Measurements from ENCODE around the gene SERAC1.
A peak's percentile ranks its signal among the peaks of the same experiment; 100 is the strongest.
"Not testable (repeated sequence)": the region's sequence is repeated elsewhere in the genome, so short reads cannot be mapped to it uniquely, and the experiment has no call there.

Gene SERAC1

DNA sequence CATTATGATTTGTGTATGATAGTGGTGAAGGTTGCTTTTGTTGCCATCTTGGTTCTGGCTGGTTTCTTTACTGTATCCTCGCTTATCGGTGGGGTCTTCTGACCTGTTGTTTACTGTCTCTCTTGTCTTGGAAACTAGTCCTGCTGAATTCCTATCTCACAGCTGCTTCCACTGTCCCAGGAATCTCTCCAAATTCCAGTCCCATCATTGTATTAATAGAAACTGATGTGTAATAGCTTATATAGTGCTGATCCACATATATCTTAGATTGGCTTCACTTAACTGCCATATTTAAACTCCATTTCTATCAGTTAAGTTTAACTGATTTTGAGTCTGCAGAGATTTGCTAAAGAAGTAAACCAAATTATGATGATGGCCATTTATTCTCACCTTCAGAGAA, 6.0 kb upstream of the SERAC1 start:
- DNase-seq: no peak

DNA sequence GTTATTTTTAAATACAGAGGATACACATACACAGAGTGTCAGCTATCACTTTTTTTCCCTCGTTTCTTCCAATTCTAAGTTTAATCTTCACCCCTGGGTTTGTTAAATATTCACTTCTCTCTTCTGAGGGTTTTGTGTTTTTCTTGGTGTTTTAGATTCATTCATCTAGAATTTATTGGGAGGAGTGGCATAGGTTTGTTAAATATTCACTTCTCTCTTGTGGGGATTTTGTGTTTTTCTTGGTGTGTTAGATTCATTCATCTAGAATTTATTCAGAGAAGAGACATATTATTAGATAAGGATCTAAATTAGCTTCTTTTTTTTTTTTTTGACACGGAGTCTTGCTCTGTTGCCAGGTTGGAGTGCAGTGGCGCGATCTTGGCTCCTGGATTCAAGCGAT, 3.9 kb upstream of the SERAC1 start:
- no peak for DNase-seq

DNA sequence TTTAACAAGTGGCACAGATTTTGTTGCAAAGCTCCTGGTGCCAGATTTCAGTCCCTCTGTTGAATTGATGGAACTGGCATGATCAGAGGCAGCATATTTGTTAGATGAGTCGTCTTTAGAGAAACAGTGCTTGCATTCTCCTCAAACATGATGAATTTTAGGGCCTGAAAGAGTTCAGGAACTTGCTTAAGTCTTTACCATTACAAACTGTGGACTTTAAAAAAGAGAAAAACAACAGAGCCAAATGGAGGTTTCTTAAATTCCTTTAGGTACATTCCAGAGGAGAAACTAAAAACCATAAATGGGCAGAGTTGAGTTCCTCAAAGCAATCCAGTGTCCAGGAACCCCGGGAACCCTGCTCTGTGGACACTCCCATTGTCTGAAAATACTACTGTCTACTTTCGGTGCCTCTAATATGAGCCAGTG, 2.6 kb upstream of the SERAC1 start:
- no peak for DNase-seq

GRCh38 chr6:158169634-158170033, 1.6 kb upstream of the SERAC1 start:
- not testable (repeated sequence) for DNase-seq

- DNase-seq: no peak
Measured at GRCh38 chr6:158165919-158166416, 2.1 kb downstream of the SERAC1 start.

GRCh38 chr6:158164579-158165170, 3.4 kb downstream of the SERAC1 start:
- DNase-seq: no peak

DNA sequence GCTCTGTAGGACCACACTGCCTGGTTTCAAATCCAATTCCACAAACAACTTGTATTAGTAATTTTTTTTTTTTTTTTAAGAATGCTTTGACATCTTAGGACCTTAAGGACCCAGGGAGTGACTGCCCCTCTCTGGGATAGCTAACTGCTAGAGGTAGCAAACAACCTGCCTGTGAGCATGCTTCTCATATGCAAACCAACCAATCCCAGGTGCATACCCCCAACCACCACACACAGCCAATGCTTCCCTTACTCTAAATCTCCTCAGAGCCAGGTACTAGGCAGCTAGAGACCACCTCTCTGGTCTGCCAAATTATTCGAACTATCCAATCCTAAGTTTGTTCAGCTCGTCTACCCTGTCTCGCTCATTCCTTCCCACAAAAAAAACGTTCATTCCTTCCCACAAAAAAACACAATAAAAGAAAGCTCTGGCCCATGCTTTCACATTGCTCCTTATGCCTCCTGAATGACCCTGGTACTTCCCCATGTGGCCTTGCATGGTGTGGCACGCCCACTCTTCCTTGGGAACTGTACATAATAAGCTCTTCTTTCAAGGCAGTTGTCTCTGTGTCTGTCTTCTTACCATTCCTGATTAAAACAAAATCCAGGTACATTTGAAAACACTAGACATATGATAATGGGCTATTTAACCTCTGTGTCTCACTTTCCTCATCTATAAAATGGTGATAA, 6.4 kb downstream of the SERAC1 start:
- DNase-seq: no peak

DNA sequence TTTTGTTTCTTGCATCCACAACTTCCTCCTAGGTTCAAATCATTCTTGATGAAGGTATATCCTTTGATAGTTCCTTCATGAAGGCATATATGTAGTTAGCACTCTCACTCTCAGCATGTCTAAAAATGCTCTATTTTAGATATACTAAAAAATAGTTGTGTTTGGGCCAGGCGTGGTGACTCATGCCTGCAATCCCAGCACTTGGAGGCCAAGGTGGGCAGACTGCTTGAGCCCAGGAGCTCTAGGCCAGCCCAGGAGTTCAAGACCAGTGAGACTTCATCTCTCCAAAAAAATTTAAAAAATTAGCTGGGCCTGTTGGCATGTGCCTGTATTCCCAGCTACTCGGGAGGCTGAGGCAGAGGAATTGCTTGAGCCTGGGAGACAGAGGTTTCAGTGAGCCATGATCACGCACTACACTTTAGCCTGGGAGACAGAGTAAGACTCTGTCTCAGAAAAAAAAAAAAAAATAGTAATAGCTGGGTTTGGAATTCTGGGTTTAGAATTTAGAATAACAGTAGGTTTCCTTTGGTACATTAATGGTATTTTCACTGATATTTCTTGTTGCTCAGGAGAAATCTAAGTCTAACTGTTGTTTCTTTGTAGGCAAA, 7.0 kb downstream of the SERAC1 start:
- DNase-seq: no peak

DNA sequence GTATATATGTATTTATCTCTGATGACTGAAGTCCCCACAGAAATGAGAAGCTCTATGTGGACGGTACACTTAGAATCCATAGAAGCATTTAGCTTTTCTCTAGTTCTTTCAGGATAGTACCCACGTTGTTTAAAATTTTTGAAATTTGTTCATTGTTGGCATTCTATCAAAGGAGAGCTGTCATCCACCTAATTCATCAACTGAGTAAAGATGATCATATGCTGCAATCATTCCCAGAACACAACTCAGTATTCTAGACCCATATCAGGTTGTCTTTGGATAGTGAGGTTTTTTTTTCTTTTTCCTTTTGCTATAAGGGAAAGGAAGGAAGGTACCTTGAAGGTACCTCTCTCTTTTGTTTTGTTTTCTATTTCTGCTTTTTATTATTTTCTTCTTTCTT, 9.3 kb downstream of the SERAC1 start:
- no peak for DNase-seq

DNA sequence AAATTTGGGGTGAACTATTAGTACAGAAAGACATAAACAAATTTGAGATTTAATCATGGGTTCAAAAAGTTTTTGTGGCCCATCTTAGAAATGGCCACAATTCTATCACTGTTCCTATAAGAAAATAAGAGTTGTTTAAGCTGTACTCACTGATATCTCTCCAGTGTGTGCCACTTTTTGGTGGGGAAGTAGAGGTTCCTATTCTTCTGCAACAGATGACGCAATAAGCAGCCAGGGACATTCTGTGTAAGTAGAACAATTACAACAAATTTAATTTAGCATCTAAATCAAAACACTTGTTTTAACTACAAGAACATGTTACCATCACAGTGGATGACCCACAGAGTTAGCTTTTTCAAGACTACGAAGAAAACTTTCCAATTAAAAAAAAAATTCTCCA, 9.9 kb downstream of the SERAC1 start:
- no peak for DNase-seq

GRCh38 chr6:158157064-158157764, 10.8 kb downstream of the SERAC1 start:
- no peak for DNase-seq

DNA sequence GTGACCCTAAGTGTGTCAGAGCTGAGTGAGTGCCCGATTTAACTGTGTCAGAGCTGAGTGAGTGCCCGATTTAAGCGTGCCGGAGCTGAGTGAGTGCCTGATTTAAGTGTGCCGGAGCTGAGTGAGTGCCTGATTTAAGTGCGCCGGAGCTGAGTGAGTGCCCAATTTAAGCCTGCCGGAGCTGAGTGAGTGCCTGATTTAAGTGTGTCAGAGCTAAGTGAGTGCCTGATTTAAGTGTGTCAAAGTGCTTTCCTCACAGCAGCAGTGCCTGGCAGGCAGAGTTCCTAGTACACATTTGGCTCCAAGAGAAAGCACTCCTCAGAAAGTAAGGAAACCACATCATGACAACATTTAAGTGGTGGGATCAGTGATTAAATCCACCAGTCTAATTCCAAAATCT, 13.2 kb downstream of the SERAC1 start:
- DNase-seq: no peak

- DNase-seq: no peak
Measured at GRCh38 chr6:158153576-158153975, 14.5 kb downstream of the SERAC1 start.

- DNase-seq: peak; percentile 22
Measured at GRCh38 chr6:158152659-158153058, 15.4 kb downstream of the SERAC1 start.

DNA sequence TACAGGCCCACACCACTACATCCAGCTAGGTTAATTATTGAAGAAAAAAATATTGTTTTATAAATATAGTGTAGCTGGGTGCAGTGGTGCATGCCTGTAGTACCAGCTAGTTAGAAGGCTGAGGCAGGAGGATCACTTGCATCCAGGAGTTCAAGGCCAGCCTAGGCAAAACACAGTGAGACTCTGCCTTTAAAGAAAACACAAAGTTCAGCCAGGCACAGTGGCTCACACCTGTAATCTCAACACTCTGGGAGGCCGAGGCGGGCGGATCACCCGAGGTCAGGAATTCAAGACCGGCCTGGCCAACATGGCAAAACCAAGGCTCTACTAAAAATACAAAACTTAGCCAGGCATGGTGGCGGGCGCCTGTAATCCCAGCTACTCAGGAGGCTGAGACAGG, 16.0 kb downstream of the SERAC1 start:
- DNase-seq: not testable (repeated sequence)

GRCh38 chr6:158150701-158151100, 17.4 kb downstream of the SERAC1 start:
- DNase-seq: peak; percentile 50

GRCh38 chr6:158149641-158150040, 18.4 kb downstream of the SERAC1 start:
- DNase-seq: peak; percentile 80

- peak; percentile 34 for DNase-seq
Measured at GRCh38 chr6:158143700-158144099, 24.4 kb downstream of the SERAC1 start.

- DNase-seq: peak; percentile 53
Measured at GRCh38 chr6:158142789-158143188, 25.3 kb downstream of the SERAC1 start.

DNA sequence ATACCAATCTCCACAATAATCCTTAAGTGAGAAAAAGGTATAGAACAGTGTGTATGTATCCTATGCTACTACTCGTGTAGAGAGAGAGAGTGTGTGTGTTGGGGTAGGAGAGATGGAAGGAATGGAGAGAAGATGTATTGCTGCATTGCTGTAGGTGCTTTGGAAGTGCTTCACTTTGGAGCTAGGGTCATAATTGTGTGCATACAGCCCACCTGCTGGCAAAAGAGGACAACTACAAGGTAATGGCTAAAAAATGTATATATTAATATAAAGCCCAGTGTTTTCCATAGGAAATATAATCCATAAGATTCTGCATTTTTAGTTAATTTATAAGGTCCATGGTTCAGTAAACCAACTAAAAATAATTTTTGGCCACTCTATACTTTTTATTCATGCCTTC, 36.1 kb downstream of the SERAC1 start:
- peak; percentile 56 for DNase-seq

GRCh38 chr6:158125271-158125670, 42.8 kb downstream of the SERAC1 start:
- no peak for DNase-seq

DNA sequence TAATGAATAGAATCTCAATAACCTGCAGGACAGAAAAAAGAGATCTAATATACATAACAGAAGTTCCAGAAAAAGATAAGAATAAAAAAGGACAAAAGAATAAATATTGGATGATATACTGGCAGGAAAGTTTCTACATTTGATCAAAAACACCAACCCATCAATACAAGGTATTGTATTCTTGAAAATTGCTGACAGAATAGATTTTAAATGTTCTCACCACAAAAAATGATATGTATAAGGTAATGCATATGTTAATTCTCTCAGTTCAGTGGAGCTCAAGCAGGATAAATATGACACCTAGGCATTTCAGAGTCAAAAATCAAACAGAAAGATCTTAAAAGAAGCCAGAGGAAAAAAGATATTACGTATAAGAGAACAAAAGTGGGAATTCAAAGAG, 43.8 kb downstream of the SERAC1 start:
- no peak for DNase-seq

GRCh38 chr6:158122048-158122447, 46.0 kb downstream of the SERAC1 start:
- no peak for DNase-seq

- DNase-seq: no peak
Measured at GRCh38 chr6:158121335-158121734, 46.7 kb downstream of the SERAC1 start.

All from DMS53 (cell line).